ENCODE measurements around the gene RNF169. TPM values are rescaled to one million over a fixed set of nuclear protein-coding genes. Genes with fewer than 3 reads are reported as not detected.

The RNF169 gene
- 10 to 100 TPM; 20.9 to 21.2 TPM for total RNA-seq

GRCh38 chr11:74748211-74749126 lies at the start of gene RNF169:
TSS of gene RNF169 (plus strand) at chr11:74748849. CDS start at chr11:74748881, 32 bp downstream.
- Mint-ChIP-seq H3K9me3 (no peaks in the 10 kb centered on the region), H3K4me1 (ENCODE audit: low read depth in 2 of 2) (peaks cover 29% of the 10 kb centered on the region in 2 donors), H3K36me3 (no peaks in the 10 kb centered on the region), H3K4me3 (peak within 1 kb of the TSS; percentile 96), H3K27me3 (no peaks in the 10 kb centered on the region), H3K27ac (peak within 1 kb of the TSS; percentile 84)
- DNase-seq (ENCODE audit: low spot score) (peak; percentile 95), ATAC-seq (peak; percentile 99)

- ATAC-seq = no peak
- peaks cover 8% of the 10 kb centered on the region in 2 donors for H3K27me3 Mint-ChIP-seq
Measured at GRCh38 chr11:74699615-74700396, 48.8 kb upstream of the RNF169 start.

GRCh38 chr11:74701351-74701750 lies 47.3 kb upstream of the RNF169 start:
- Mint-ChIP-seq H3K9me3 (no peaks in the 10 kb centered on the region), H3K27me3 (peaks cover 8% of the 10 kb centered on the region in 2 donors), H3K36me3 (no peaks in the 10 kb centered on the region), H3K4me1 (ENCODE audit: low read depth in 2 of 2) (peaks cover 0 to 8% of the 10 kb centered on the region in 2 donors), H3K4me3 (no peak overlapping the region), H3K27ac (no peak overlapping the region)
- ATAC-seq (no peak), DNase-seq (ENCODE audit: low spot score) (no peak)

More at GRCh38 chr11:74699615-74700396, 48.8 kb upstream of the RNF169 start:
- H3K27ac Mint-ChIP-seq = no peak overlapping the region
- H3K4me1 Mint-ChIP-seq (ENCODE audit: low read depth in 2 of 2) = peaks cover 0 to 8% of the 10 kb centered on the region in 2 donors
- H3K9me3 Mint-ChIP-seq = no peaks in the 10 kb centered on the region
- no peak overlapping the region for H3K4me3 Mint-ChIP-seq
- no peaks in the 10 kb centered on the region for H3K36me3 Mint-ChIP-seq
- DNase-seq (ENCODE audit: low spot score) = no peak

- ATAC-seq (peak; percentile 63 to 64), DNase-seq (ENCODE audit: low spot score) (no peak)
- peaks cover 2 to 3% of the 10 kb centered on the region in 2 donors for H3K27me3 Mint-ChIP-seq
- no peak overlapping the region for H3K4me3 Mint-ChIP-seq
- no peaks in the 10 kb centered on the region for H3K9me3 Mint-ChIP-seq
- peaks cover 0 to 2% of the 10 kb centered on the region in 2 donors for H3K4me1 Mint-ChIP-seq (ENCODE audit: low read depth in 2 of 2)
- no peaks in the 10 kb centered on the region for H3K36me3 Mint-ChIP-seq
- no peak overlapping the region for H3K27ac Mint-ChIP-seq
Measured at GRCh38 chr11:74702383-74703007, 46.2 kb upstream of the RNF169 start.

- Mint-ChIP-seq H3K9me3 (no peaks in the 10 kb centered on the region), H3K4me3 (no peak overlapping the region)
Measured at GRCh38 chr11:74703211-74703610, 45.4 kb upstream of the RNF169 start.

GRCh38 chr11:74707182-74707581 lies 41.5 kb upstream of the RNF169 start:
- H3K4me3 Mint-ChIP-seq = no peak overlapping the region
- H3K27me3 Mint-ChIP-seq = peaks cover 0 to 2% of the 10 kb centered on the region in 2 donors
- no peak for DNase-seq (ENCODE audit: low spot score)
- peaks cover 0 to 2% of the 10 kb centered on the region in 2 donors for H3K4me1 Mint-ChIP-seq (ENCODE audit: low read depth in 2 of 2)
- no peak for ATAC-seq
- no peak overlapping the region for H3K27ac Mint-ChIP-seq
- H3K9me3 Mint-ChIP-seq = no peaks in the 10 kb centered on the region
- H3K36me3 Mint-ChIP-seq = no peaks in the 10 kb centered on the region

More at GRCh38 chr11:74703211-74703610, 45.4 kb upstream of the RNF169 start:
- Mint-ChIP-seq H3K27me3 (peaks cover 0 to 2% of the 10 kb centered on the region in 2 donors), H3K36me3 (no peaks in the 10 kb centered on the region), H3K4me1 (ENCODE audit: low read depth in 2 of 2) (peaks cover 0 to 2% of the 10 kb centered on the region in 2 donors), H3K27ac (no peak overlapping the region)
- DNase-seq (ENCODE audit: low spot score) (no peak), ATAC-seq (no peak)

- ATAC-seq (no peak), DNase-seq (ENCODE audit: low spot score) (no peak)
- Mint-ChIP-seq H3K9me3 (no peaks in the 10 kb centered on the region), H3K4me3 (no peak overlapping the region), H3K27me3 (no peaks in the 10 kb centered on the region), H3K27ac (no peak overlapping the region), H3K4me1 (ENCODE audit: low read depth in 2 of 2) (no peaks in the 10 kb centered on the region), H3K36me3 (no peaks in the 10 kb centered on the region)
Measured at GRCh38 chr11:74707602-74708510, 40.8 kb upstream of the RNF169 start.

GRCh38 chr11:74709175-74709574 lies 39.5 kb upstream of the RNF169 start:
- DNase-seq (ENCODE audit: low spot score) (no peak), ATAC-seq (no peak)
- H3K27ac Mint-ChIP-seq = no peak overlapping the region
- H3K9me3 Mint-ChIP-seq = no peaks in the 10 kb centered on the region
- H3K4me1 Mint-ChIP-seq (ENCODE audit: low read depth in 2 of 2) = no peaks in the 10 kb centered on the region
- no peaks in the 10 kb centered on the region for H3K36me3 Mint-ChIP-seq
- no peaks in the 10 kb centered on the region for H3K27me3 Mint-ChIP-seq
- no peak overlapping the region for H3K4me3 Mint-ChIP-seq

- no peak for DNase-seq (ENCODE audit: low spot score)
- no peak for ATAC-seq
- H3K27me3 Mint-ChIP-seq = no peaks in the 10 kb centered on the region
- no peaks in the 10 kb centered on the region for H3K4me1 Mint-ChIP-seq (ENCODE audit: low read depth in 2 of 2)
- no peak overlapping the region for H3K27ac Mint-ChIP-seq
- no peaks in the 10 kb centered on the region for H3K9me3 Mint-ChIP-seq
- no peak overlapping the region for H3K4me3 Mint-ChIP-seq
- H3K36me3 Mint-ChIP-seq = no peaks in the 10 kb centered on the region
Measured at GRCh38 chr11:74710281-74710938, 38.2 kb upstream of the RNF169 start.

- Mint-ChIP-seq H3K27ac (no peak overlapping the region), H3K4me3 (no peak overlapping the region), H3K27me3 (peaks cover 0 to 2% of the 10 kb centered on the region in 2 donors), H3K36me3 (no peaks in the 10 kb centered on the region), H3K4me1 (ENCODE audit: low read depth in 2 of 2) (no peaks in the 10 kb centered on the region), H3K9me3 (no peaks in the 10 kb centered on the region)
- DNase-seq (ENCODE audit: low spot score) = no peak
- no peak for ATAC-seq
Measured at GRCh38 chr11:74713686-74714085, 35.0 kb upstream of the RNF169 start.

- Mint-ChIP-seq H3K36me3 (no peaks in the 10 kb centered on the region), H3K4me3 (no peak overlapping the region), H3K27ac (no peak overlapping the region), H3K4me1 (ENCODE audit: low read depth in 2 of 2) (no peaks in the 10 kb centered on the region), H3K9me3 (no peaks in the 10 kb centered on the region), H3K27me3 (peaks cover 0 to 2% of the 10 kb centered on the region in 2 donors)
- DNase-seq (ENCODE audit: low spot score) (no peak), ATAC-seq (no peak)
Measured at GRCh38 chr11:74714904-74715303, 33.7 kb upstream of the RNF169 start.

- H3K36me3 Mint-ChIP-seq = no peaks in the 10 kb centered on the region
- DNase-seq (ENCODE audit: low spot score) (no peak), ATAC-seq (no peak)
- no peaks in the 10 kb centered on the region for H3K9me3 Mint-ChIP-seq
- H3K27me3 Mint-ChIP-seq = peaks cover 0 to 2% of the 10 kb centered on the region in 2 donors
- no peak overlapping the region for H3K27ac Mint-ChIP-seq
- no peak overlapping the region for H3K4me3 Mint-ChIP-seq
- H3K4me1 Mint-ChIP-seq (ENCODE audit: low read depth in 2 of 2) = no peaks in the 10 kb centered on the region
Measured at GRCh38 chr11:74717221-74717969, 31.3 kb upstream of the RNF169 start.

Data from natural killer cell treated with Interleukin-12 subunit alpha and Interleukin-12 subunit beta and Interleukin-15 and Interleukin-18, amount 100 ng/mL, for 72 hours (primary cell).